ENCODE measurements around the gene FBXL17.

Gene FBXL17

GRCh38 chr5:107997338-107997980 lies 384.4 kb downstream of the FBXL17 start:
- TF ChIP-seq EZH2phosphoT487 (IDR thresholded peaks at IDR 0.05; ENCODE audit: borderline replicate concordance) (no peak), CTCF (conservative IDR thresholded peaks at IDR 0.05; ENCODE audit: low read length) (no peak)
- Histone ChIP-seq H3K9me3 (ENCODE audit: insufficient read depth, low read depth, low read length) (no peaks in the 10 kb centered on the region), H3K4me2 (ENCODE audit: low read depth, low read length, poor library complexity, severe bottlenecking) (no peak overlapping the region), H3K4me1 (ENCODE audit: insufficient read depth, low read length, poor library complexity, severe bottlenecking) (no peaks in the 10 kb centered on the region), H3K9me2 (replicated peaks; ENCODE audit: low read depth, low read length) (no peaks in the 10 kb centered on the region), H3K9ac (ENCODE audit: low read depth, low read length, poor library complexity, severe bottlenecking) (no peak overlapping the region), H3K36me3 (ENCODE audit: insufficient read depth, low read length) (no peaks in the 10 kb centered on the region), H3K79me2 (ENCODE audit: insufficient read depth, low read length) (no peaks in the 10 kb centered on the region), H3F3A (ENCODE audit: low read depth) (no peaks in the 10 kb centered on the region), H3K4me3 (ENCODE audit: low read length, poor library complexity, severe bottlenecking) (no peak overlapping the region), H2AFZ (ENCODE audit: low read length) (no peak overlapping the region), H3K27me3 (ENCODE audit: insufficient read depth, low read length, poor library complexity, severe bottlenecking) (no peaks in the 10 kb centered on the region), H4K20me1 (ENCODE audit: insufficient read depth, low read length, poor library complexity, severe bottlenecking) (no peaks in the 10 kb centered on the region)

GRCh38 chr5:107993341-107993740 lies 388.6 kb downstream of the FBXL17 start:
- TF ChIP-seq CTCF (conservative IDR thresholded peaks at IDR 0.05; ENCODE audit: low read length), result no peak
- TF ChIP-seq EZH2phosphoT487 (IDR thresholded peaks at IDR 0.05; ENCODE audit: borderline replicate concordance), result no peak
- Histone ChIP-seq H3K4me1 (ENCODE audit: insufficient read depth, low read length, poor library complexity, severe bottlenecking) (no peaks in the 10 kb centered on the region), H3K27me3 (ENCODE audit: insufficient read depth, low read length, poor library complexity, severe bottlenecking) (no peaks in the 10 kb centered on the region)

GRCh38 chr5:107990881-107991810 lies 390.8 kb downstream of the FBXL17 start:
- Histone ChIP-seq H3F3A (ENCODE audit: low read depth) (no peaks in the 10 kb centered on the region), H3K4me2 (ENCODE audit: low read depth, low read length, poor library complexity, severe bottlenecking) (no peak overlapping the region), H3K9ac (ENCODE audit: low read depth, low read length, poor library complexity, severe bottlenecking) (no peak overlapping the region), H3K9me2 (replicated peaks; ENCODE audit: low read depth, low read length) (no peaks in the 10 kb centered on the region), H3K4me3 (ENCODE audit: low read length, poor library complexity, severe bottlenecking) (no peak overlapping the region), H4K20me1 (ENCODE audit: insufficient read depth, low read length, poor library complexity, severe bottlenecking) (no peaks in the 10 kb centered on the region), H2AFZ (ENCODE audit: low read length) (no peak overlapping the region), H3K27me3 (ENCODE audit: insufficient read depth, low read length, poor library complexity, severe bottlenecking) (no peaks in the 10 kb centered on the region), H3K79me2 (ENCODE audit: insufficient read depth, low read length) (no peaks in the 10 kb centered on the region), H3K36me3 (ENCODE audit: insufficient read depth, low read length) (no peaks in the 10 kb centered on the region), H3K4me1 (ENCODE audit: insufficient read depth, low read length, poor library complexity, severe bottlenecking) (no peaks in the 10 kb centered on the region), H3K9me3 (ENCODE audit: insufficient read depth, low read depth, low read length) (no peaks in the 10 kb centered on the region)
- TF ChIP-seq CTCF (conservative IDR thresholded peaks at IDR 0.05; ENCODE audit: low read length) (no peak), EZH2phosphoT487 (IDR thresholded peaks at IDR 0.05; ENCODE audit: borderline replicate concordance) (no peak)

More at GRCh38 chr5:107993341-107993740, 388.6 kb downstream of the FBXL17 start:
- no peak overlapping the region for H3K4me2 ChIP-seq (ENCODE audit: low read depth, low read length, poor library complexity, severe bottlenecking)
- no peak overlapping the region for H2AFZ ChIP-seq (ENCODE audit: low read length)
- H3K79me2 ChIP-seq (ENCODE audit: insufficient read depth, low read length), result no peaks in the 10 kb centered on the region
- no peaks in the 10 kb centered on the region for H3K9me3 ChIP-seq (ENCODE audit: insufficient read depth, low read depth, low read length)
- no peak overlapping the region for H3K4me3 ChIP-seq (ENCODE audit: low read length, poor library complexity, severe bottlenecking)
- H4K20me1 ChIP-seq (ENCODE audit: insufficient read depth, low read length, poor library complexity, severe bottlenecking), result no peaks in the 10 kb centered on the region
- H3K9ac ChIP-seq (ENCODE audit: low read depth, low read length, poor library complexity, severe bottlenecking), result no peak overlapping the region
- H3F3A ChIP-seq (ENCODE audit: low read depth), result no peaks in the 10 kb centered on the region
- H3K9me2 ChIP-seq (replicated peaks; ENCODE audit: low read depth, low read length), result no peaks in the 10 kb centered on the region
- no peaks in the 10 kb centered on the region for H3K36me3 ChIP-seq (ENCODE audit: insufficient read depth, low read length)
